ENCODE data around the gene TOR1B.
"Not testable (repeated sequence)": the region's sequence is repeated elsewhere in the genome, so short reads cannot be mapped to it uniquely, and the experiment has no call there.

DNA sequence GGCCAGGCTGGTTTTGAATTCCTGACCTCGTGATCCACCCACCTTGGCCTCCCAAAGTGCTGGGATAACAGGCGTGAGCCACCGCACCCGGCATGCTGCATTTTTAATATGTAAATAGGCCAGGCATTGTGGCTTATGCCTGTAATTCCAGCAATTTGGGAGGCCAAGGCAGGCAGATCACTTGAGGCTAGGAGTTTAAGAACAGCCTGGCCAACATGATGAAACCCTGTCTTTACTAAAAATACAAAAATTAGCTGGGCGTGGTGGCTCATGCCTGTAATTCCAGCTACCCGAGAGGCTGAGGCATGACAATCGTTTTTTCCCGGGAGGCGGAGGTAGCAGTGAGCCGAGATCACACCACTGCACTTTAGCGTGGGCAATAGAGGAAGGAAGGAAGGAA is 18.0 kb upstream of the TOR1B start:
- TF ChIP-seq, protein P1, sequence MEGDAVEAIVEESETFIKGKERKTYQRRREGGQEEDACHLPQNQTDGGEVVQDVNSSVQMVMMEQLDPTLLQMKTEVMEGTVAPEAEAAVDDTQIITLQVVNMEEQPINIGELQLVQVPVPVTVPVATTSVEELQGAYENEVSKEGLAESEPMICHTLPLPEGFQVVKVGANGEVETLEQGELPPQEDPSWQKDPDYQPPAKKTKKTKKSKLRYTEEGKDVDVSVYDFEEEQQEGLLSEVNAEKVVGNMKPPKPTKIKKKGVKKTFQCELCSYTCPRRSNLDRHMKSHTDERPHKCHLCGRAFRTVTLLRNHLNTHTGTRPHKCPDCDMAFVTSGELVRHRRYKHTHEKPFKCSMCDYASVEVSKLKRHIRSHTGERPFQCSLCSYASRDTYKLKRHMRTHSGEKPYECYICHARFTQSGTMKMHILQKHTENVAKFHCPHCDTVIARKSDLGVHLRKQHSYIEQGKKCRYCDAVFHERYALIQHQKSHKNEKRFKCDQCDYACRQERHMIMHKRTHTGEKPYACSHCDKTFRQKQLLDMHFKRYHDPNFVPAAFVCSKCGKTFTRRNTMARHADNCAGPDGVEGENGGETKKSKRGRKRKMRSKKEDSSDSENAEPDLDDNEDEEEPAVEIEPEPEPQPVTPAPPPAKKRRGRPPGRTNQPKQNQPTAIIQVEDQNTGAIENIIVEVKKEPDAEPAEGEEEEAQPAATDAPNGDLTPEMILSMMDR (IDR thresholded peaks at IDR 0.05): not testable (repeated sequence)
- not testable (repeated sequence) for TF ChIP-seq POLR2A (IDR thresholded peaks at IDR 0.05)

Data from lower leg skin (tissue), 3 donors.